Hepatocyte (in vitro differentiated cells): Measurements from ENCODE around the gene TAB3.

Source experiments
- EZH2 ChIP-seq: fragments of 200-600 bp; sonication (generic); IDR thresholded peaks from 2 replicates; pipeline ENCODE4 v1.6.1; 2016; ENCODE audit warnings: antibody characterized with exemption, mild to moderate bottlenecking, borderline replicate concordance
- TF ChIP-seq, protein P1 (sequence below): fragments of 200-600 bp; sonication (generic); IDR thresholded peaks from 2 replicates; pipeline ENCODE4 v1.5.1; 2016; ENCODE audit warnings: antibody characterized with exemption, mild to moderate bottlenecking; ENCODE audit not compliant: poor library complexity

DNA sequence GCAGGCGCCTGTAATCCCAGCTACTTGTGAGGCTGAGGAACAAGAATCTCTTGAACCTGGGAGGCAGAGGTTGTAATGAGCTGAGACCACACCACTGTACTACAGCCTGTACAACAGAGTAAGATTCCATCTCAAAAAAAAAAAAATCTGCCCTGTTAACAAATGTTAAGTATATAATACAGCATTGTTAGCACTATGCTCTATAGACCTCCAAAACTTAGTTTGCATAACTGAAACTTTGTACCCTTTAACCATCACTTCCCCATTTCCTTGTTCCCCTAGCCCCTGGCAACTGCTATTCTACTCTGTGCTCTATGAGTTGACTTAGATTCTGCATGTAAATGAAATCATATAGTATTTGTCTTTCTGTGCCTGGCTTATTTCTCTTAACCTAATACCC, 76.7 kb downstream of the TAB3 start:
- TF ChIP-seq, protein P1, sequence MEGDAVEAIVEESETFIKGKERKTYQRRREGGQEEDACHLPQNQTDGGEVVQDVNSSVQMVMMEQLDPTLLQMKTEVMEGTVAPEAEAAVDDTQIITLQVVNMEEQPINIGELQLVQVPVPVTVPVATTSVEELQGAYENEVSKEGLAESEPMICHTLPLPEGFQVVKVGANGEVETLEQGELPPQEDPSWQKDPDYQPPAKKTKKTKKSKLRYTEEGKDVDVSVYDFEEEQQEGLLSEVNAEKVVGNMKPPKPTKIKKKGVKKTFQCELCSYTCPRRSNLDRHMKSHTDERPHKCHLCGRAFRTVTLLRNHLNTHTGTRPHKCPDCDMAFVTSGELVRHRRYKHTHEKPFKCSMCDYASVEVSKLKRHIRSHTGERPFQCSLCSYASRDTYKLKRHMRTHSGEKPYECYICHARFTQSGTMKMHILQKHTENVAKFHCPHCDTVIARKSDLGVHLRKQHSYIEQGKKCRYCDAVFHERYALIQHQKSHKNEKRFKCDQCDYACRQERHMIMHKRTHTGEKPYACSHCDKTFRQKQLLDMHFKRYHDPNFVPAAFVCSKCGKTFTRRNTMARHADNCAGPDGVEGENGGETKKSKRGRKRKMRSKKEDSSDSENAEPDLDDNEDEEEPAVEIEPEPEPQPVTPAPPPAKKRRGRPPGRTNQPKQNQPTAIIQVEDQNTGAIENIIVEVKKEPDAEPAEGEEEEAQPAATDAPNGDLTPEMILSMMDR: no peak
- TF ChIP-seq EZH2: no peak
